A673 (cell line): ENCODE measurements around the gene C17orf113. TPM values are rescaled to one million over a fixed set of nuclear protein-coding genes. Genes with fewer than 3 reads are reported as not detected.
A peak's percentile ranks its signal among the peaks of the same experiment; 100 is the strongest.

Experiments
- BruUV-seq: library from RNA; stranded (reverse); fragments of 400-500 nt; replicated peaks from 2 replicates; lab custom pipeline; 2021; lab: Mats Ljungman, UMichigan
- CTCF ChIA-PET: fragments of 300-600 bp; sonication (Branson Sonifier 250); formaldehyde crosslinking; loops from one replicate; lab custom pipeline; 2022; ENCODE audit warnings: antibody characterized with exemption; lab: Charles Lee
- POLR2A ChIA-PET: fragments of 300-600 bp; sonication (Branson Sonifier 250); formaldehyde crosslinking; loops from one replicate; lab custom pipeline; 2022; ENCODE audit warnings: antibody characterized with exemption; ENCODE audit not compliant: low non-redundant PET; lab: Charles Lee
- DNase-seq: peaks from one replicate; pipeline ENCODE4 v3.0.0-alpha.2; 2015; ENCODE audit warnings: low spot score
- H3K27ac ChIP-seq: fragments of 200-600 bp; sonication (generic); 2 replicates; pipeline ENCODE4 v1.5.1; 2016; ENCODE audit warnings: mixed run types, low read depth, mild to moderate bottlenecking, mixed read lengths, antibody characterized with exemption, low read length; ENCODE audit not compliant: poor library complexity, severe bottlenecking
- H3K27me3 ChIP-seq: fragments of 200-600 bp; sonication (generic); replicated peaks from 2 replicates; pipeline ENCODE4 v1.6.1; 2017; ENCODE audit warnings: mixed run types, low read depth, mild to moderate bottlenecking, mixed read lengths, antibody characterized with exemption, low read length; ENCODE audit not compliant: insufficient read depth, poor library complexity
- H3K36me3 ChIP-seq: fragments of 200-600 bp; sonication (generic); 2 replicates; pipeline ENCODE4 v1.6.1; 2016; ENCODE audit warnings: mixed run types, mild to moderate bottlenecking, mixed read lengths, antibody characterized with exemption, low read length; ENCODE audit not compliant: insufficient read depth, poor library complexity, severe bottlenecking
- H3K4me1 ChIP-seq: fragments of 200-600 bp; sonication (generic); 2 replicates; pipeline ENCODE4 v1.6.1; 2017; ENCODE audit warnings: mixed run types, mild to moderate bottlenecking, mixed read lengths, antibody characterized with exemption, low read length; ENCODE audit not compliant: insufficient read depth, poor library complexity, severe bottlenecking
- H3K4me3 ChIP-seq: fragments of 200-600 bp; sonication (generic); 2 replicates; pipeline ENCODE4 v1.5.1; 2016; ENCODE audit warnings: low read depth, mixed run types, mild to moderate bottlenecking, mixed read lengths, low read length; ENCODE audit not compliant: poor library complexity, severe bottlenecking
- H3K9me3 ChIP-seq: fragments of 200-600 bp; sonication (generic); 2 replicates; pipeline ENCODE4 v1.6.1; 2016; ENCODE audit warnings: mixed run types, low read depth, mild to moderate bottlenecking, mixed read lengths, antibody characterized with exemption, low read length; ENCODE audit not compliant: poor library complexity, severe bottlenecking
- CTCF ChIP-seq: fragments of 300-800, 200-600 bp; sonication (generic); conservative IDR thresholded peaks from 2 replicates; pipeline ENCODE4 v1.5.1; 2017; ENCODE audit warnings: low read depth, mild to moderate bottlenecking, antibody characterized with exemption, low read length, moderate library complexity, mixed read lengths
- EZH2 ChIP-seq: fragments of 200-600 bp; sonication (generic); IDR thresholded peaks from 2 replicates; pipeline ENCODE4 v1.6.1; 2017; ENCODE audit warnings: borderline replicate concordance, low read depth, mild to moderate bottlenecking, mixed read lengths, antibody characterized with exemption, low read length; ENCODE audit not compliant: poor library complexity, severe bottlenecking
- intact Hi-C: fragments of 100-400 bp; cut with micrococcal nuclease; formaldehyde crosslinking; loops from one replicate; pipeline ENCODE4 v1.10.0; 2022; ENCODE audit not compliant: unreplicated experiment
- total RNA-seq: library from RNA; stranded (reverse); gene quantifications from 2 replicates; pipeline ENCODE4 v1.2.3, GENCODE V29; 2021

Gene C17orf113
- total RNA-seq, 1 experiment from 2014 or later, result 0.41 TPM

GRCh38 chr17:42068979-42069378 lies 18.6 kb upstream of the C17orf113 start:
- BruUV-seq, result no TSS peak
- no peak overlapping the region for H3K4me3 ChIP-seq
- ChIA-PET POLR2A (no interaction called here), CTCF (interaction anchor here (0.5 kb wide), 1 partner anchor 283 kb away, joined by 3 read pairs; the partner anchor contains the start of gene JUP)
- H3K27me3 ChIP-seq, result no peaks in the 10 kb centered on the region
- H3K27ac ChIP-seq, result no peak overlapping the region
- H3K4me1 ChIP-seq, result no peaks in the 10 kb centered on the region
- TF ChIP-seq CTCF (no peak), EZH2 (no peak)
- intact Hi-C loops, result no loop called here
- no peak for DNase-seq
- no peaks in the 10 kb centered on the region for H3K36me3 ChIP-seq
- H3K9me3 ChIP-seq, result no peaks in the 10 kb centered on the region

GRCh38 chr17:42067371-42068091 lies 17.1 kb upstream of the C17orf113 start:
- no peaks in the 10 kb centered on the region for H3K36me3 ChIP-seq
- H3K9me3 ChIP-seq, result no peaks in the 10 kb centered on the region
- no peak overlapping the region for H3K4me3 ChIP-seq
- TF ChIP-seq EZH2, result no peak
- peak; percentile 80 for TF ChIP-seq CTCF
- intact Hi-C loops, result no loop called here
- no peaks in the 10 kb centered on the region for H3K4me1 ChIP-seq
- H3K27ac ChIP-seq, result no peak overlapping the region
- POLR2A ChIA-PET, result no interaction called here
- H3K27me3 ChIP-seq, result no peaks in the 10 kb centered on the region
- BruUV-seq, result no TSS peak
- DNase-seq, result peak; percentile 44
- CTCF ChIA-PET, result interaction anchor here (0.9 kb wide), 1 partner anchor 12 kb away, joined by 3 read pairs; no protein-coding TSS in a partner anchor

GRCh38 chr17:42065201-42065600 lies 14.8 kb upstream of the C17orf113 start:
- DNase-seq, result no peak
- Histone ChIP-seq H3K9me3 (no peaks in the 10 kb centered on the region), H3K36me3 (no peaks in the 10 kb centered on the region), H3K4me3 (no peak overlapping the region), H3K27ac (no peak overlapping the region), H3K4me1 (no peaks in the 10 kb centered on the region), H3K27me3 (no peaks in the 10 kb centered on the region)
- ChIA-PET POLR2A (no interaction called here), CTCF (no interaction called here)
- intact Hi-C loops, result no loop called here
- no TSS peak for BruUV-seq
- TF ChIP-seq EZH2, result no peak
- no peak for TF ChIP-seq CTCF
